GM18951 (cell line): ENCODE data around the gene COL23A1.

Experiments used
- POLR2A ChIP-seq: IDR thresholded peaks from 4 replicates; pipeline ENCODE4 v1.6.1; 2011; ENCODE audit warnings: mild to moderate bottlenecking; ENCODE audit not compliant: insufficient read length, insufficient read depth; ENCODE audit errors: extremely low read depth
- in situ Hi-C: fragments of 300-500 bp; cut with MboI; formaldehyde crosslinking; loops from one replicate; pipeline ENCODE4 v1.12.0; 2022; ENCODE audit warnings: low sequenced_read_pairs, mixed read lengths, inconsistent platforms; ENCODE audit not compliant: unreplicated experiment

Gene COL23A1

DNA sequence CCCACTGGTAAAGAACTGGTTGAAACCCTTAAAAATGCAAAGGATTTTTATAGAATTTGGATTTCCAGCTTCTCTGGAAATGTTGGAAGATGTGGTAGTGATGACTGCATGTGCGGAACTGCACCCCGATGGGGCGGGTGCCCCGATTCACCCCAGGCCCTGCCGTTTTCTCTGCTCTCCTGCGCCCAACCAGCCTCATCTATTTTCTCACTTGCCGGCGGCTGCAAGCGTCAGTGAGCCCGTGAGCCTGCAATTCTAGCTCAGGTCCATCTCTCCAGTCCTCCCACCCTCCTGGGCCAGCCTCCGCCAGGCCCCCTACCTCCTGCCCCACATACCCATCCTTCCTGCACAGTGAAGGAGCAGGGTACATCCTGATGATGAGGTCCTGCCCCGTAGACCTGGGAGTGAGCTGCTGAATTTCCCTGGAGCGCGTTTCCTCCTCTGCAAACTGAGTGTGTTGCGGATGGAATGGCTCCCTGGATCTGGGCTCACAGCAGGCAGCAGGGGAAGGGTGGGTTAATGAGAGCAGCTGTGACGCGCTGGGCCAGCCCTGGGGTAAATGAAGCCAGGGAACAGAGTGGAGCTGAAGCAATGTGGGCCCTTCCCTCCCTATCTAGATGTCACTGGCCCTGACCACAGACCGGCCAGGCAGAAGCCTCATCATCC, 311.7 kb downstream of the COL23A1 start:
- in situ Hi-C loops, result loop anchor here (25.0 kb wide), 1 partner anchor 1209 kb away; no protein-coding TSS in a partner anchor
- TF ChIP-seq POLR2A, result no peak

DNA sequence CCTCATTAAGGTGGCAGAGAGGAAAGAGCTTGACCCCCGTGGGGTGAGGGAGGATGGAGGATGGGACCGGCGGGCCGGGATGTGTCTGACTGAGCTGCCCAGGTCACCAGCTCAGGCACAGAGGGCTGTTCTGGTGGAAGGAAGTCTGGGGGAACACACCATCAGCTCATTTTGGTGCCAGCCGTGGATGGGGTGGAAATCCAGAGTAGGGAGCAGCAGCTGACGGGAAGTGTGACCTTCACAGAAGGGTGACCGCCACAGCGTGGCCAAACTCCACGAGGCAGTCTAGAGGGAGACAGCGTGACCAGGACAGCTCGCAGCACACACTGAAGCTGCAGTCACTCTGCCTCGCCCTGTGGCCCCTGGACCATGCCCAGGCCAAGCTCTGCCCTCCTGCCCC, 312.3 kb downstream of the COL23A1 start:
- no peak for TF ChIP-seq POLR2A
- in situ Hi-C loops, result loop anchor here (25.0 kb wide), 1 partner anchor 1209 kb away; no protein-coding TSS in a partner anchor

- in situ Hi-C loops, result loop anchor here (25.0 kb wide), 1 partner anchor 1210 kb away; no protein-coding TSS in a partner anchor
These were observed 312.8 kb downstream of the COL23A1 start for GRCh38 chr5:178277346-178277745.

GRCh38 chr5:178274781-178275537, 315.2 kb downstream of the COL23A1 start:
- in situ Hi-C loops, result loop anchor here (25.0 kb wide), 1 partner anchor 1212 kb away; no protein-coding TSS in a partner anchor
- TF ChIP-seq POLR2A, result no peak

More at GRCh38 chr5:178277346-178277745, 312.8 kb downstream of the COL23A1 start:
- no peak for TF ChIP-seq POLR2A

DNA sequence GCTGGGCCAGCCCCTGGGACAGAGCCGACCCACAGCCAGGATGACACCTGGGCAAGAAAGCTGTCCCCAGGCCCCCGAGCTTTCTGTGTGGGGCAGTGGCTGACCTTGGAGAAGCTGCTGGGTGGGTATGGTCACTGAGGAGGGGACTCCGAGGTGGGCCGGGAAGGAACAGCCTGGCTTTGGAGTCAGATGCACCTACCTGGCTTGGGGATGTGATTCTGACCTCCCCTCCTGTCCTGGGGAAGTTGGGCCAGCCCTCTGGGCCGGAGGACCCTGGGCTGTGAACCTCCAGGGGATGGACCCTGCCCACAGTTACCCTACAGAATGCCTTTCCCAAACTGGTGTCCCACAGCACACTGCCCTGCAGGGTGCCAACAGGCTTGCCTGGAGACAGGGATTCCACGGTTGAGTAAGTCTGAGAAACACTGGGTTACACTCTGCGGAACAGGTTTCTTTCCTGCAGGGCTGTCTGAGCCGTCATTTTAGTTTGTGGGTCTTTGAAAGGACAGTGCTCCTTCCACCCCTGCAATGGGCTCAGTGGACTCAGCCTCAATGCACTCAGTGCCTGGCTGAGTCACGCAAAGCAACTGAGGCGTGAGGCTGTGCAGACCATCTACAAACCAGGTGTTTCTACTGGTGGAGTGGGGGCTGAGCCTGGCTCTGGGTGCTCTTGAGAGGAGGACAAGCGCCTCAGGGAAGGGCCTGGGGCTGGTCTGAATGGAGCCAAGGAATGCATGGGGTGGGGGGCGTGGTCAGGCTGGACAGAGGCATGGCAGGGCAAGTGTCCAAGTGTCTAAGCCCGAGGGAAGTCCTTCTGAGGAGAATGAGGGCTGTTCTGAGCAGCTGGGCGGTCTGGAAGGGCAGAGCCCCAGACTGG, 316.3 kb downstream of the COL23A1 start:
- TF ChIP-seq POLR2A, result no peak
- in situ Hi-C loops, result no loop called here

- in situ Hi-C loops, result no loop called here
These were observed 317.2 kb downstream of the COL23A1 start for GRCh38 chr5:178273041-178273440.

GRCh38 chr5:178272591-178272990, 317.6 kb downstream of the COL23A1 start:
- no peak for TF ChIP-seq POLR2A
- in situ Hi-C loops, result no loop called here

More at GRCh38 chr5:178273041-178273440, 317.2 kb downstream of the COL23A1 start:
- TF ChIP-seq POLR2A, result no peak

DNA sequence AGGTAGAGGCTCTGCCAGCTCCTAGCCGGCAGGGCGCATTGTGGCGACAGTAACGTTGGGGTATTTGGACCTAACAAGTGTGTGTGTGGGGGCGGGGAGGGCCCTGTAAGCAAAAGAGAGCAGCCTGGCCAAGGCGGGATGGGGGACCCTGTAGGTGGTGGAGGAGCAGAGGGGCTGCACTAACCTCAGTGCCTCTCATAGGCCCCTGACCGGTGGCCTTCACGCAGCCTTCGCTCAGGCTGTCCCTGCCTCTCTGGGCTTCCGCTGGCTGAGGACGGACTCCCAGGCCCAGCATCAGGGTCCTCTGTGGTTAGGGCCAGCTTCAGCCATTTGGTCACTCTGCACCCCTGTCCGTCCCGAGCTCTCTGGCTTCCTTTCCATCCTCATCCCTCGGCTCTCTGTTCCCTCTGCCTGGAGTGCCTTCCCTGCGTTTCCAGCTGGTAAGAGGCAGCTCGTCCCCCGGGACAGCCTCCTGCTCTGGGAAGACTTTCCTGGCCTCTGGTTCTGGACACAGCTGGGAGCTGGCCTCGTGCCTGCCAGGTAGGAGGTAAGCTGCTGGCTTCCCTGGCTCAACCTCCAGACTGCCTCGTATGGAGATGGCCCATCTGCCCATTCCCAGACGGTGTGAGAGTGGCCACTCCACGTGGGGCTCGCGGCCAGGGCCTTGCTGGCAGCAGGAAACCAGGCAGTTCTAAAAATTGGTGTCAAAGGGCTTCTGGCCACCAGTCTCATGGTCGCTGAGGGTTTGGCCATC, 318.3 kb downstream of the COL23A1 start:
- in situ Hi-C loops, result no loop called here

DNA sequence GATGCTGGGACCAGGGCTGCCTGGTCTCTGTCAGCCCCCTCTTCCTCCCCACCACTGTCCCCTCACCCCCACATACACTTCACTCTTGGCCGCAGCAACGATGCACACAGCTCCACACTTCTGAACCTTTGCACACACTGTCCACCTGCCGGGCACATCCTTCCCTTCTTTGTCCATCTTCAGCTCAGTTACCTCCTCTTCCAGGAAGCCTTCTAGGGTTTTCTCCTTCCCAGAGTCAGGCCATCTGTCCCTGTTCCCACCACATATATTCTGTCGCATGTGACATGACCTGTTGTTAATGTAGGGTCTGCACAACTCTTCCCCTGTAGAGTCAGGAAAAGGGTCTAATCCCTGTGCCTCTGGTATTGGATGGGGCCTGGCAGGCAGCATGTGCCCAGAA, 319.0 kb downstream of the COL23A1 start:
- in situ Hi-C loops, result no loop called here
- TF ChIP-seq POLR2A, result no peak

More for the DNA sequence above, 318.3 kb downstream of the COL23A1 start:
- TF ChIP-seq POLR2A, result no peak

DNA sequence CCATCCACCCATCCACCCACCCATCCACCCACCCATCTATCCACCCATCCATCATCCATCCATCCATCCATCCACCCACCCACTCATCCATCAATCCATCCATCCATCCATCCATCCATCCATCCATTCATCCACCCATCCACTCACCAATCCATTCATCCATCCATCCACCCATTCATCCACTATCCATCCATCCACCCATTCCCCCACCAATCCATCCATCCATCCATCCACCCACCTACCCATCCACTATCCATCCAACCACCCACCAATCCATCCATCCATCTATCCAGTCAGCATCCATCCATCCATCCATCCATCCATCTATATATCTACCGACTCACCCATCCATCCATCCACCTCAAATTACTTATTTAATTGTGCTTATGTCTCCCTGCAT, 320.7 kb downstream of the COL23A1 start:
- in situ Hi-C loops, result no loop called here
- no peak for TF ChIP-seq POLR2A

- in situ Hi-C loops, result no loop called here
- TF ChIP-seq POLR2A, result no peak
These were observed 322.3 kb downstream of the COL23A1 start for GRCh38 chr5:178267876-178268275.

GRCh38 chr5:178267245-178267644, 322.9 kb downstream of the COL23A1 start:
- no peak for TF ChIP-seq POLR2A
- in situ Hi-C loops, result no loop called here
